Osteoblast (primary cell): ENCODE data around the gene ZFAND3. TPM values are rescaled to one million over a fixed set of nuclear protein-coding genes. Genes with fewer than 3 reads are reported as not detected.

Source experiments
- DNase-seq: peaks from one replicate; pipeline ENCODE4 v3.0.0; 2011; ENCODE audit warnings: low spot score, mixed read lengths; ENCODE audit not compliant: insufficient read length; ENCODE audit errors: missing footprints
- H2AFZ ChIP-seq: 2 replicates; pipeline ENCODE4 v1.6.0; 2011; ENCODE audit warnings: mild to moderate bottlenecking, low read length
- H3K27ac ChIP-seq: 2 replicates; pipeline ENCODE4 v1.5.1; 2011; ENCODE audit warnings: mild to moderate bottlenecking, low read depth, low read length, moderate library complexity
- H3K27me3 ChIP-seq: 2 replicates; pipeline ENCODE4 v1.6.0; 2012; ENCODE audit warnings: mild to moderate bottlenecking, control low read depth, inconsistent platforms, low read length, moderate library complexity; ENCODE audit not compliant: insufficient read depth
- H3K36me3 ChIP-seq: 2 replicates; pipeline ENCODE4 v1.5.1; 2011; ENCODE audit warnings: mild to moderate bottlenecking, low read length, control low read depth, moderate library complexity; ENCODE audit not compliant: insufficient read depth
- H3K4me1 ChIP-seq: 2 replicates; pipeline ENCODE4 v1.5.1; 2011; ENCODE audit warnings: mild to moderate bottlenecking, low read length, control low read depth, moderate library complexity; ENCODE audit not compliant: insufficient read depth
- H3K4me2 ChIP-seq: 2 replicates; pipeline ENCODE4 v1.6.0; 2011; ENCODE audit warnings: mild to moderate bottlenecking, low read length; ENCODE audit not compliant: insufficient read depth
- H3K4me3 ChIP-seq: fragments of 200-600 bp; sonication (generic); 3 replicates; pipeline ENCODE4 v1.5.1; 2012; ENCODE audit warnings: mild to moderate bottlenecking, low read length, inconsistent platforms; ENCODE audit not compliant: insufficient read depth
- H3K79me2 ChIP-seq: 2 replicates; pipeline ENCODE4 v1.6.0; 2012; ENCODE audit warnings: mild to moderate bottlenecking, low read length, control low read depth, inconsistent platforms; ENCODE audit not compliant: insufficient read depth
- H3K9me3 ChIP-seq: 2 replicates; pipeline ENCODE4 v1.5.1; 2011; ENCODE audit warnings: low read depth, low read length, control low read depth
- H4K20me1 ChIP-seq: 2 replicates; pipeline ENCODE4 v1.6.0; 2012; ENCODE audit warnings: mild to moderate bottlenecking, low read length, control low read depth; ENCODE audit not compliant: insufficient read depth
- CTCF ChIP-seq: IDR thresholded peaks from 2 replicates; pipeline ENCODE4 v1.5.1; 2011; ENCODE audit warnings: mild to moderate bottlenecking, low read depth, low read length, moderate library complexity; ENCODE audit errors: extremely low read depth
- total RNA-seq: library from RNA; depleted of rRNA; stranded (reverse); fragments of >200 nt; gene quantifications from 2 replicates; pipeline ENCODE4 v1.2.3, GENCODE V29; 2012

Gene ZFAND3
- total RNA-seq, 1 donor = 27.1 TPM

GRCh38 chr6:38185752-38186151, 366.2 kb downstream of the ZFAND3 start:
- Histone ChIP-seq H2AFZ (no peak overlapping the region), H3K4me1 (no peaks in the 10 kb centered on the region), H3K4me3 (no peak overlapping the region), H3K27me3 (no peaks in the 10 kb centered on the region), H3K4me2 (no peak overlapping the region), H3K27ac (no peak overlapping the region), H4K20me1 (no peaks in the 10 kb centered on the region), H3K36me3 (no peaks in the 10 kb centered on the region), H3K79me2 (no peaks in the 10 kb centered on the region), H3K9me3 (no peaks in the 10 kb centered on the region)
- no peak for TF ChIP-seq CTCF
- DNase-seq = no peak

DNA sequence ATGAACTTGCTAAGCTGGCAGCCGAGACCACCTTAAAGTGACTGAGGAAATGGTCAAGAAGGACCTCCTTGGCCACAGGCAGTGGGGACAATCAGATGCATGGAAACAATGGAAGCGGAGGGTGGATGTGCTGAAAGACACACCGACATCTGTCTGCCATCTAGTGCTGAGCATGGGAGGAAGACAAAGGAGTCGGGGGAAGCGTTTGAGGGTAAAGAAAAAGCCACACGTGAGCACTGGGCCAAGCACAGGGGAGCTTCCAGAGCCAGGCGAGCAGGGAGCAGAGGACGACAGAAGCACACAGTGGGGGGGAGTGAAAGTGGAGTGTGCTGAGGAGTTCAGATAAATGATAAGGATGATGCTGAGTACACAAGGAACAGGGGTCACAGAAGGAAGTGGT, 367.8 kb downstream of the ZFAND3 start:
- no peaks in the 10 kb centered on the region for H3K4me1 ChIP-seq
- no peak overlapping the region for H3K4me3 ChIP-seq
- no peaks in the 10 kb centered on the region for H3K27me3 ChIP-seq
- no peaks in the 10 kb centered on the region for H3K79me2 ChIP-seq
- H2AFZ ChIP-seq = no peak overlapping the region
- no peaks in the 10 kb centered on the region for H4K20me1 ChIP-seq
- H3K9me3 ChIP-seq = no peaks in the 10 kb centered on the region
- no peaks in the 10 kb centered on the region for H3K36me3 ChIP-seq
- no peak overlapping the region for H3K27ac ChIP-seq
- no peak overlapping the region for H3K4me2 ChIP-seq
- TF ChIP-seq CTCF = no peak
- DNase-seq = no peak

DNA sequence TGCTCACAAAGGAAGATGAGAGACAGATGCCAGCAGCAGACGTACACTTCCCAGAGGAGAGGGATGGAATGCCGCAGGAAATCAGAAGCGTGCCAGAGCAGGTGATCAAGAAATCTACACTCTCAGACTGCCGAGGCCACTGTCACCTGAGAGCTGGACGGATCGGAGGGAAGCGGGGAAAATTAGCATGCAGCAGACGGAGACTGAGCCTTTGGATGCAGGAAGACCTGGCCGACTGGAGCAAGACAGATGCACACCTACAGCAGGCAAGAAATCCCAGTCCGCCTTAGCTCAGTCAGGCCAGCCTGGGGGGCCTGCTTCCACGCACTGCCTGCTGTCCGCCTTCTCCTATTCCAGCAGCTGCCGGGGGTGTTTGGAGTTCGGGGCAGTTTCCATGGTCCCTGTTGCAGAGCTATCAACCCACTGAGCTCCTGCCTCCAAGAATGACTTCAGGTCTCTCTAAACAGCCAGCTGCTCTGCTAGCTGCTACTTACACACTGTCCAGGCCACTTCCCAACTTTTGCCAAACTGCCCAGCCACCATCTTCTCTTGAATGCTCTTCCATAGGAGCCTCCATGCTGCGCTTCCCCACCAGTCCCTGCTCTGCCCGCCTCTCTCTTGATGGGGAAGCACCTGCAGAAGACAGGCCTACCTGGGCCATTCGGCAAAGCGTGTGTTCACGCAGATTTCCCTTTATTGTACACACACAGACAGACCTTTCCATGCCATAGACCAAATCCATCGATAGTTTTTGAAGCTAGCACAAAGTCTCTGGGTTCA, 368.5 kb downstream of the ZFAND3 start:
- no peak overlapping the region for H3K4me3 ChIP-seq
- no peaks in the 10 kb centered on the region for H3K79me2 ChIP-seq
- H3K4me2 ChIP-seq = no peak overlapping the region
- no peaks in the 10 kb centered on the region for H3K27me3 ChIP-seq
- H3K36me3 ChIP-seq = no peaks in the 10 kb centered on the region
- TF ChIP-seq CTCF = no peak
- DNase-seq = no peak
- H4K20me1 ChIP-seq = no peaks in the 10 kb centered on the region
- H3K4me1 ChIP-seq = no peaks in the 10 kb centered on the region
- no peaks in the 10 kb centered on the region for H3K9me3 ChIP-seq
- H3K27ac ChIP-seq = no peak overlapping the region
- no peak overlapping the region for H2AFZ ChIP-seq

DNA sequence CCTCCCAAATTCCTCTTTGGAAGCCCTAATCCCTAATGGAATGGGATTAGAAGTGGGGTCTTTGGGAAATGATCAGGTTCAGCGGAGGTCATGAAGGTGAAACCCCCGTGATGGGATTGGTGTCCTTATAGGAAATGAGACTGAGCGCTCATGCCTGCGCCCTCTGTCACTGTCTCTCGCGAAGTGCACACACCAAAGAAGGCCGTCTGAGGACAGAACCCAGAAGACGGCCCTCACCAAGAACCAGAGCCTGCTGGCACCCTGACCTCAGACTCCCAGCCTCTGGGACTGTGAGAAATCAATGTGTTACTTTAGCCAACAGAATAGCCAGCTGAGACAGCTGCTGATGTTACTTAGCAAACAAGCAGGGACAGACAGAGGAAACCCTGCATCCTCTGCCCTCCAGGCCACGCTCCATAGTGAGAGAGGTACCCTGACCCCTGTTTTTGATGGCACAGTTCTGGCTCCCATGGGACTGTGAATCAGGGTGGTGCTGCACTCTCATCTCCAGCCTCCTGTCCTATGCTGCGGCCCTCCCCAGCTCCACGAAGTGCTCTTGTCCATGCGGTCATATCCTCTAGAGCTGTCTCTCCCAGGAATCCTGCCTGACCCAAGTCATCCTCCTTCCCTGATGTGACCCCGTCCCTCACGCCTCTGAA, 369.3 kb downstream of the ZFAND3 start:
- Histone ChIP-seq H3K79me2 (no peaks in the 10 kb centered on the region), H3K27me3 (no peaks in the 10 kb centered on the region), H3K4me2 (no peak overlapping the region), H3K4me3 (no peak overlapping the region), H3K9me3 (no peaks in the 10 kb centered on the region), H2AFZ (no peak overlapping the region), H3K27ac (no peak overlapping the region), H3K4me1 (no peaks in the 10 kb centered on the region), H3K36me3 (no peaks in the 10 kb centered on the region), H4K20me1 (no peaks in the 10 kb centered on the region)
- no peak for TF ChIP-seq CTCF
- DNase-seq = no peak
